HEK293 (cell line): ENCODE data around the gene DAG1.

ENCODE experiments used
- CTCF ChIA-PET: fragments of 350-600 bp; formaldehyde crosslinking; extraction: SDS; loops from one replicate; lab custom pipeline; 2021; ENCODE audit warnings: antibody characterized with exemption; lab: Yijun Ruan, JAX
- POLR2A ChIA-PET: fragments of 300-600 bp; formaldehyde crosslinking; extraction: SDS; loops from one replicate; lab custom pipeline; 2020; ENCODE audit warnings: antibody characterized with exemption, inconsistent platforms; lab: Yijun Ruan, JAX
- H3K27ac ChIP-seq: fragments of 200-500 bp; sonication (Bioruptor generic); 2 replicates; pipeline ENCODE4 v1.5.1; 2014; ENCODE audit warnings: low read depth, low read length, control low read depth, inconsistent platforms; ENCODE audit errors: extremely low read depth
- H3K36me3 ChIP-seq, 2 experiments: fragments of 200-500 bp in 1 of 2; sonication (Bioruptor generic) in 1 of 2; 1 replicate in 1 of 2; 2 replicates in 1 of 2; pipeline ENCODE4 v1.5.1; 2014 to 2017; ENCODE audit warnings: inconsistent platforms in 2 of 2, low read length in 2 of 2; ENCODE audit not compliant: control insufficient read depth in 2 of 2, insufficient read depth in 1 of 2
- H3K4me1 ChIP-seq: fragments of 200-500 bp; sonication (Bioruptor generic); 2 replicates; pipeline ENCODE4 v1.5.1; 2014; ENCODE audit warnings: mild to moderate bottlenecking, low read length, inconsistent platforms; ENCODE audit not compliant: control insufficient read depth, insufficient read depth
- H3K4me3 ChIP-seq: 2 replicates; pipeline ENCODE4 v1.5.1; 2011; ENCODE audit warnings: low read depth, mild to moderate bottlenecking, control low read depth, low read length, moderate library complexity
- H3K9me3 ChIP-seq: fragments of 200-500 bp; sonication (Bioruptor generic); 2 replicates; pipeline ENCODE4 v1.5.1; 2014; ENCODE audit warnings: low read depth, low read length, inconsistent platforms; ENCODE audit not compliant: control insufficient read depth, insufficient read depth
- AEBP2 ChIP-seq: fragments of 450-650 bp; formaldehyde crosslinking; IDR thresholded peaks from 2 replicates; pipeline ENCODE4 v1.5.1; 2016; ENCODE audit warnings: missing biosample characterization, missing genetic modification characterization, borderline replicate concordance
- BCL11A ChIP-seq: fragments of 450-650 bp; formaldehyde crosslinking; IDR thresholded peaks from 2 replicates; pipeline ENCODE4 v1.5.1; 2016; ENCODE audit warnings: low read depth, missing biosample characterization, missing genetic modification characterization
- KLF7 ChIP-seq: fragments of 450-650 bp; formaldehyde crosslinking; IDR thresholded peaks from 2 replicates; pipeline ENCODE4 v1.5.1; 2016; ENCODE audit warnings: missing biosample characterization, missing genetic modification characterization, borderline replicate concordance
- PATZ1 ChIP-seq: fragments of 450-650 bp; formaldehyde crosslinking; IDR thresholded peaks from 2 replicates; pipeline ENCODE4 v1.5.1; 2016; ENCODE audit warnings: missing biosample characterization, missing genetic modification characterization
- ZBTB10 ChIP-seq: fragments of 450-650 bp; formaldehyde crosslinking; IDR thresholded peaks from 2 replicates; pipeline ENCODE4 v1.5.1; 2016; ENCODE audit warnings: missing biosample characterization, missing genetic modification characterization
- ZBTB20 ChIP-seq: fragments of 450-650 bp; formaldehyde crosslinking; IDR thresholded peaks from 2 replicates; pipeline ENCODE4 v1.5.1; 2016; ENCODE audit warnings: missing biosample characterization, missing genetic modification characterization
- ZFHX2 ChIP-seq: fragments of 450-650 bp; formaldehyde crosslinking; conservative IDR thresholded peaks from 2 replicates; pipeline ENCODE4 v1.5.1; 2016; ENCODE audit warnings: missing biosample characterization, missing genetic modification characterization
- ZFP69B ChIP-seq: fragments of 450-650 bp; formaldehyde crosslinking; IDR thresholded peaks from 2 replicates; pipeline ENCODE4 v1.5.1; 2016; ENCODE audit warnings: missing biosample characterization, missing genetic modification characterization
- ZNF335 ChIP-seq: fragments of 450-650 bp; formaldehyde crosslinking; conservative IDR thresholded peaks from 2 replicates; pipeline ENCODE4 v1.5.1; 2016; ENCODE audit warnings: missing biosample characterization, missing genetic modification characterization
- ZNF341 ChIP-seq: fragments of 450-650 bp; formaldehyde crosslinking; IDR thresholded peaks from 2 replicates; pipeline ENCODE4; 2016; ENCODE audit warnings: low read depth, missing biosample characterization, missing genetic modification characterization
- ZNF639 ChIP-seq: fragments of 450-650 bp; formaldehyde crosslinking; IDR thresholded peaks from 2 replicates; pipeline ENCODE4 v1.5.1; 2016; ENCODE audit warnings: missing biosample characterization, missing genetic modification characterization
- ZNF791 ChIP-seq: fragments of 450-650 bp; formaldehyde crosslinking; IDR thresholded peaks from 2 replicates; pipeline ENCODE4 v1.5.1; 2016; ENCODE audit warnings: missing biosample characterization, missing genetic modification characterization
- TF ChIP-seq, protein P1 (sequence below): fragments of 450-650 bp; formaldehyde crosslinking; IDR thresholded peaks from 2 replicates; pipeline ENCODE4 v1.5.1; 2016; ENCODE audit warnings: missing biosample characterization, missing genetic modification characterization
- TF ChIP-seq, protein P2 (sequence below): fragments of 450-650 bp; formaldehyde crosslinking; conservative IDR thresholded peaks from 2 replicates; pipeline ENCODE4 v1.5.1; 2016; ENCODE audit warnings: low read depth, missing biosample characterization, missing genetic modification characterization

The DAG1 gene

GRCh38 chr3:49513494-49514124 lies 43.5 kb downstream of the DAG1 start (continued):
- TF ChIP-seq, protein P1, sequence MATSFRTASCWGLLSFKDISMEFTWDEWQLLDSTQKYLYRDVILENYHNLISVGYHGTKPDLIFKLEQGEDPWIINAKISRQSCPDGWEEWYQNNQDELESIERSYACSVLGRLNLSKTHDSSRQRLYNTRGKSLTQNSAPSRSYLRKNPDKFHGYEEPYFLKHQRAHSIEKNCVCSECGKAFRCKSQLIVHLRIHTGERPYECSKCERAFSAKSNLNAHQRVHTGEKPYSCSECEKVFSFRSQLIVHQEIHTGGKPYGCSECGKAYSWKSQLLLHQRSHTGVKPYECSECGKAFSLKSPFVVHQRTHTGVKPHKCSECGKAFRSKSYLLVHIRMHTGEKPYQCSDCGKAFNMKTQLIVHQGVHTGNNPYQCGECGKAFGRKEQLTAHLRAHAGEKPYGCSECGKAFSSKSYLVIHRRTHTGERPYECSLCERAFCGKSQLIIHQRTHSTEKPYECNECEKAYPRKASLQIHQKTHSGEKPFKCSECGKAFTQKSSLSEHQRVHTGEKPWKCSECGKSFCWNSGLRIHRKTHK: no peak
- TF ChIP-seq BCL11A (no peak), ZNF341 (tag by site-specific recombination) (no peak), ZFHX2 (tag by site-specific recombination) (no peak), ZBTB20 (tag by site-specific recombination) (no peak)
- TF ChIP-seq, all 188 proteins: peak for 0

DNA sequence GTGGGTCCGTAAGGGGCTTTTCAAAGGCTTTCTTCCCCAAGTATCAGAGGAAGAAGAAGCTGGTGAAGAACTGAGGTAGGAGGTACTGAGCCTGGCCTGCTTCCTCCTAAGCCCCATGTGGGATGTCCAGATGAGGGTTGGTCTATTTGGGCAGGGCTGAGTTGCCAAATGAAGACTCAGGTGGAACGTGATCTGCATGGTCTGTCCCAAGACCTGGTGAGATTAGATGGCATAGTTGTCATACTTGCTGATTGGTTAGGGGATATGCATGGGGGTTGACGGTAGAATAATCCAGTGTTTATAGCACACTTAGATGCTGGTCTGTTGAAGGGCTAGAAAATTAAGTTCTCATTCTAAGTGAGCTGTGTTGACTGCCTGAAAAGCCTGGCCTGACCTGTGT lies 47.9 kb downstream of the DAG1 start:
- Histone ChIP-seq H3K9me3 (no peaks in the 10 kb centered on the region), H3K36me3 (peaks cover 5 to 74% of the 10 kb centered on the region in 2 experiments; a peak in 2 of 3 replicates), H3K27ac (no peak overlapping the region), H3K4me3 (no peak overlapping the region), H3K4me1 (no peaks in the 10 kb centered on the region)
- no peak for TF ChIP-seq ZNF639
- no peak for TF ChIP-seq ZNF335 (tag by site-specific recombination)
- TF ChIP-seq KLF7: no peak
- TF ChIP-seq AEBP2: no peak
- TF ChIP-seq ZFP69B (tag by site-specific recombination): no peak
- TF ChIP-seq, protein P2, sequence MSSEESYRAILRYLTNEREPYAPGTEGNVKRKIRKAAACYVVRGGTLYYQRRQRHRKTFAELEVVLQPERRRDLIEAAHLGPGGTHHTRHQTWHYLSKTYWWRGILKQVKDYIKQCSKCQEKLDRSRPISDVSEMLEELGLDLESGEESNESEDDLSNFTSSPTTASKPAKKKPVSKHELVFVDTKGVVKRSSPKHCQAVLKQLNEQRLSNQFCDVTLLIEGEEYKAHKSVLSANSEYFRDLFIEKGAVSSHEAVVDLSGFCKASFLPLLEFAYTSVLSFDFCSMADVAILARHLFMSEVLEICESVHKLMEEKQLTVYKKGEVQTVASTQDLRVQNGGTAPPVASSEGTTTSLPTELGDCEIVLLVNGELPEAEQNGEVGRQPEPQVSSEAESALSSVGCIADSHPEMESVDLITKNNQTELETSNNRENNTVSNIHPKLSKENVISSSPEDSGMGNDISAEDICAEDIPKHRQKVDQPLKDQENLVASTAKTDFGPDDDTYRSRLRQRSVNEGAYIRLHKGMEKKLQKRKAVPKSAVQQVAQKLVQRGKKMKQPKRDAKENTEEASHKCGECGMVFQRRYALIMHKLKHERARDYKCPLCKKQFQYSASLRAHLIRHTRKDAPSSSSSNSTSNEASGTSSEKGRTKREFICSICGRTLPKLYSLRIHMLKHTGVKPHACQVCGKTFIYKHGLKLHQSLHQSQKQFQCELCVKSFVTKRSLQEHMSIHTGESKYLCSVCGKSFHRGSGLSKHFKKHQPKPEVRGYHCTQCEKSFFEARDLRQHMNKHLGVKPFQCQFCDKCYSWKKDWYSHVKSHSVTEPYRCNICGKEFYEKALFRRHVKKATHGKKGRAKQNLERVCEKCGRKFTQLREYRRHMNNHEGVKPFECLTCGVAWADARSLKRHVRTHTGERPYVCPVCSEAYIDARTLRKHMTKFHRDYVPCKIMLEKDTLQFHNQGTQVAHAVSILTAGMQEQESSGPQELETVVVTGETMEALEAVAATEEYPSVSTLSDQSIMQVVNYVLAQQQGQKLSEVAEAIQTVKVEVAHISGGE: no peak
- no peak for TF ChIP-seq ZNF791
- TF ChIP-seq ZBTB10: no peak
- no peak for TF ChIP-seq PATZ1 (tag by site-specific recombination)
- CTCF ChIA-PET: no interaction called here
- POLR2A ChIA-PET: no interaction called here
